ENCODE results near the gene ETV7.
"Not testable (repeated sequence)": the region's sequence is repeated elsewhere in the genome, so short reads cannot be mapped to it uniquely, and the experiment has no call there.

Gene ETV7

GRCh38 chr6:36340618-36341454, 46.6 kb downstream of the ETV7 start:
- DNase-seq (ENCODE audit: low read depth in 2 of 2) = peak; percentile 55 to 70

DNA sequence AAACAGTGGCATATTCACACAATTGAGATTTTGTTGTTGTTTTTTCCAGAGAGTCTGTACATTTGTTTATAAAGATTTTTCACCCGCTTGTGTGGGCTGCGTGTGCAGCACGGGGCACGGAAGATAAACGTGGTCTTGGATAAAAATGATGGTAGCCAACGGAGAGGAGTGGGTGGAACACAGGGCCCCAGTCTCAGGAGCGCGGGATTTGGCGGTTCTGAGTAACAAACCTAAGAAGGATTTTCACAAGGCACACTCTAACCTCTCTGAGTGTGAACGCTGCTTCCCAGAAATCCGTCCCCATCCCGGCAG, 47.2 kb downstream of the ETV7 start:
- no peak for DNase-seq (ENCODE audit: low read depth in 2 of 2)

GRCh38 chr6:36339146-36339545, 48.3 kb downstream of the ETV7 start:
- no peak for DNase-seq (ENCODE audit: low read depth in 2 of 2)

- DNase-seq (ENCODE audit: low read depth in 2 of 2) = not testable (repeated sequence)
Measured at GRCh38 chr6:36338223-36338622, 49.2 kb downstream of the ETV7 start.

DNA sequence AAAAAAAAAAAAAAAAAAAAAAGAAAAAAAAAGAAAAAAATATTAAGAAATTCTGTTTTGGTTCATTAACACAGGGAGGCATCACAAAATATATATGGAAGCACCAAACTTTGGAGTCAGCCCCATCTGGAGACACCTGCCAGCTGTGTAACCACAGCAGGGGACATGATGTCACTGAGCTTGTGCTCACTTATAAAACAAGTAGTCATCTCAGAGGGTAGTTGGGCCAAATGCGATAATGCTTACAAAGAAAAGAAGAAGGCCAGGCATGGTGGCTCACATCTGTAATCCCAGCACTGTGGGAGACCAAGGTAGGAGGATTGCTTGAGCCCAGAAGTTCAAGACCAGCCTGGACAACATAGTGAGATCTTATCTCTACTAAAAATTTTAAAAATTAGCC, 49.7 kb downstream of the ETV7 start:
- no peak for DNase-seq (ENCODE audit: low read depth in 2 of 2)

GRCh38 chr6:36336779-36337241, 50.7 kb downstream of the ETV7 start, which contains the start of gene BNIP5:
TSS of gene BNIP5 (minus strand) at chr6:36336888. CDS start at chr6:36330690, 6,198 bp downstream.
- no peak for DNase-seq (ENCODE audit: low read depth in 2 of 2)

GRCh38 chr6:36336208-36336710, 51.2 kb downstream of the ETV7 start:
- no peak for DNase-seq (ENCODE audit: low read depth in 2 of 2)

DNA sequence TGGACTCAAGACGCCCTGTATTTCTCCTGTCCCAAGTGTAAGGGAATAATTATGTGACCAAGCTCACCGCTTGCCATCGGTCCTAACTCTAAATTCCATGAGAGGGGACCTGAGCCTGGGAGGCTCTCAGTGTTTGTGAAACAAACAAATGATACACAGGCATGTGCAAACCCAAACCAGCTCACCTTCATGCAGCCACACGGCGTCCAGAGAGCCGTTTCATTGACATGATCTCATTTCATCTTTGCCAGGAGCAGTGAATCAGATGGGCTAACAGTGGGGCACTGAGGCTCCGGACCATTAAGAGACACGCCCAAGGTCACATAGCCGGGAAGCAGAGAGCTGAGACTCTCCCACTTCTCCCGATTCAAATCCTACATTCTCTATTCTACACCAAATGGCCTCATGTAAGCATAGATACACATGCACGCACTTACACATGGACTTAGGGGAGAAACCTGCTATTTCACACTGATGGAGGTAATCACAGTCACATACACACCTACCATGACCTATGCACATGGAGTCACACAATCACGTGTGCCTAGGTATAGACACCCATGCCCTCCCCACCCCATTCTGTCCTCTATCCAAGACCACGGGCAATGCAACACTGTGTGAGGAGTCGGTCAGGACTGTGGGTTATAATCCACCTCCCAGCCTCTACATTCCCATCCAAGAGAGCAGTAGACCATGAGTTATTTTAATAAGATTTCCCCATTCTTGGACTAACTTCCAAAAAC, 51.8 kb downstream of the ETV7 start:
- DNase-seq (ENCODE audit: low read depth in 2 of 2) = no peak

DNA sequence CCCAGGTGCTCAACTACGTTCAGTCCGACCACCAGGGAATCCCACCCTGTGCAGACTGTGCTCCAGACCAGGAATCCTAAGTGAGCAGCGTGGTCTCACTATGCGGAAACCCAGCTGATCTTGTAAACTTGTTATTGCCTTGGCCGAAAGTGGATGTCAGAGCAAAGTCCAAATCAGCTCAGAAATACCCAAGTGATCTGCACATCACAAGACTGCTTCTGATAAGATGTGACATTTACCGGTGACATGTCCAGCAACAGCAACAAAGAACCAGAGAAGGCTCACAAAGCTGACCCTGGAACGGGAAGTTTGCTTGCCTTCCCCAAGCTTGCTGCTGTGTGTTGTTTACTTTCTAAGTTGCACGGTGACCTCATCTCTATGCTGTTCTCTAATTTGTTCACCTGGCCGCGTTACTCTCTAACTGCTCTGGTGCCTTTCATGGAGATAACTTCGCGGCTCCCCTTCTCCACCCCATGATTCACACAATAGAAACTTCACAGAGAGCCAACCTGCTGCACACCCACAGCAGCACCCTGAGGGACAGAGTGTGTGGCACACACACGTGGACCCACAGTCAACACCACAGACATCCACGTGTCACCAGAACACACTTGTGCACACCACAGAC, 52.5 kb downstream of the ETV7 start:
- no peak for DNase-seq (ENCODE audit: low read depth in 2 of 2)

- no peak for DNase-seq (ENCODE audit: low read depth in 2 of 2)
Measured at GRCh38 chr6:36333931-36334725, 53.3 kb downstream of the ETV7 start.

GRCh38 chr6:36333171-36333895, 54.1 kb downstream of the ETV7 start:
- no peak for DNase-seq (ENCODE audit: low read depth in 2 of 2)

- no peak for DNase-seq (ENCODE audit: low read depth in 2 of 2)
Measured at GRCh38 chr6:36331381-36331780, 56.1 kb downstream of the ETV7 start.

- DNase-seq (ENCODE audit: low read depth in 2 of 2) = no peak
Measured at GRCh38 chr6:36330366-36330765, 57.1 kb downstream of the ETV7 start.

DNA sequence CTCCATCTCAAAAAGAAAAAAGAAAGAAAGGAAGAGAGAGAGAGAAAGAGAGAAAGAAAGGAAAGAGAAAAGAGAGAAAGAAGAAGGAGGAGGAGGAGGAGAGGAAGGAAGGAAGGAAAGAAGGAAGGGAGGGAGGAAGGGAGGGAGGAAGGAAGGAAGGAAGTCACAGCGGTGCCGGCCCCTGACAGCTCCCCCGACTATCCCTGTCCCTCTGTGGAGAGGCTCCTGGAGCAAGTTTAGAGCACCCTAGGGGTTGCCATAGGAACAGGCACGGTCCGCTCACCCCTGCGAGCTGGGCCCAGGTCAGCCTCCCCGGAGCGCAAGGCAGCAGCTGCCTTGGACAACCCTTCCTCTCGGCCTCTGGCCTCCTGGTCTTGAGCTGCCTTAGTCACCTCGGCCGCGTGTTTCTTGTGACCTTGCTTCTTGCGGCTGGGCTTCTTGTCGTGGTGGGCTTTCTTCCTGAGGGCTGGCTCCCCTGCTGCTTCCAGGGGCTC, 57.6 kb downstream of the ETV7 start:
- no peak for DNase-seq (ENCODE audit: low read depth in 2 of 2)

DNA sequence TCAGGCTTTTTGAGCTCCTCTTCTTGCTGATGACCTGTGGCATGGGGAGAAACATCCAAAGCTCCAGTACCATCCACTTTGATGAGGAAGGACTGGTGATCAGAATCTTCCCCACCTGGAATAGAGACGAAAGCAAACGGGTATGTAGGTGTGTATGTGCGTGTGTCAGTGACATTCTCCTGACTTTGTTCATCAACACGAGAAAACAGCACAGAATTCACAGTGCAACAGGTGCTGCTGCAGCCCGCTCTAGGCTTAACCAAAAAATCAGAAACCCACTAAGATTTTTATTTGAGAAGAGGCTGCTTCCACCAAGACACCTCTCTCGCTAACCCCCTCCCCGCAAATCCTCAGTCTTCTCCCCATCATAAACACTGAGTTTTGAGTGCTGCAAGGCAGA, 58.9 kb downstream of the ETV7 start:
- no peak for DNase-seq (ENCODE audit: low read depth in 2 of 2)

DNA sequence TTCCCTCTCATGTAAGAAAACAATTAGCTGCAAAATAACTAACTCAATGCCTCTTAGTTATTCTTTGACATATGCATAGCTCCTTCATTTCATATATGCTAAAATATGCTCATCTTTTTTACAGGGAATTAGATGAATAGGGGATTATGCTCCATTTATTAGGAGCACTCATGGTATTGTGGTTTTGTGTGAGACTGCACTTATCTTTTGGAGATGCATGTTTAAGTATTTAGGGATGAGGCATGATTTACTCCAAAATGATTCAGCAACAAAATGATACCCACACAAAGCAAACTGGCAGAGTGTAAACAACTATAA, 59.6 kb downstream of the ETV7 start:
- no peak for DNase-seq (ENCODE audit: low read depth in 2 of 2)

GRCh38 chr6:36327226-36327918, 60.1 kb downstream of the ETV7 start:
- DNase-seq (ENCODE audit: low read depth in 2 of 2) = no peak

DNA sequence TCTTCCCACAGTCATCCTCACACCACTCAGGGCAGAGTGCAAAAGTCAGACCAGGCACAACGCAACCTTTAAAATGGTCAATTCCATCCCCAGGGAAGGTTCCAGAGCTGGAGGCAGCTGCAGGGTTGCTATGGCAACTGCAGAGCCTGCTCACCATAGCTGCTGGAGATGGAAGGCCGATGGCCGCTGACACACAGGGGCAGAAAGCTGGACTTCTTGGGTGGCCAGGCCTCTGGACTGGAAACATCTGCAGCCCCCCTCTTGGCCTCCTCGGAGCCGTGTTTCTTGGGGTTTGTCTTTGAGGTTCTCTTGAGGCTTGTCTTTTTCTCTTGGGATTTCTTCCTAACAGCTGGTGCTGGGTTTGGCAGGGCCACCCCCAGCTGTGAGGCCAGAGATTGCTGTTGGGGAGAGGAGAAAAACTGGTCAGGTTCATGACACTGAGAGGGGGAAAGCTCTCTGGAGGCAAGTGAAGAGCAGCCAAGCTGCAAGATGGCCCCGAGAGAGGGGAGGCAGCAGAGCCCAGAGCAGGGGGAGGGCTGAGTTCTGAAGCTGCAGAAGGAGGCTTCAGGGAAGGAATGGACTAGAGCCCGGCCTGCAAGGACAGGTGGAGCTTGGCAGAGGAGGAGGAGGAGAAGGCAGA, 61.0 kb downstream of the ETV7 start:
- no peak for DNase-seq (ENCODE audit: low read depth in 2 of 2)

DNA sequence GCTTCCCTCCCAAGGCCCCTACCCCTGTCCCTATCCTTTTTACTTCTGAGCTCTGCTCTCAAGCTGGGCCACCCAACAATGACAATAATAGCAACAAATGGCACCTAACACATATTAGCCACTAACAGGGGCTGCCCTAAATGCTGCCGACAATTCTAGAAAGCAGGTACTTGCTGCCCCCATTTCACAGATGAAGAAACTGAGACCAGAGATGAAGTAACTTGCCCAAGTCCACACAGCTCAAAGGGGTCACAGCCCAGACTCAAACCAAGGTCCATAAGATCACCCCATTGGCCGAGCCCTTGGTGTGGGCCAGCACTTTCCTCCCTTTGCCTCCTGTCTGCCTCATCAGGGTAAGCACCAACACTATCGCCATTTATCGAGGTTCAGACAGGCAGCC, 62.8 kb downstream of the ETV7 start:
- no peak for DNase-seq (ENCODE audit: low read depth in 2 of 2)

- DNase-seq (ENCODE audit: low read depth in 2 of 2) = no peak
Measured at GRCh38 chr6:36324191-36324590, 63.3 kb downstream of the ETV7 start.
